Panc1 (cell line): Measurements from ENCODE around the gene EGFL7. TPM values are rescaled to one million over a fixed set of nuclear protein-coding genes. Genes with fewer than 3 reads are reported as not detected.

ENCODE experiments used
- ATAC-seq: fragments of 200-7000 bp; cut with Tn5 transposase; 2 replicates; pipeline ENCODE4 v1.9.1; 2020; ENCODE audit warnings: mild to moderate bottlenecking, moderate library complexity
- BruUV-seq: library from RNA; stranded (reverse); fragments of 400-500 nt; replicated peaks from 2 replicates; lab custom pipeline; 2021; lab: Mats Ljungman, UMichigan
- CTCF ChIA-PET: fragments of 300-600 bp; sonication (Branson Sonifier 250); formaldehyde crosslinking; loops from one replicate; lab custom pipeline; 2022; ENCODE audit warnings: antibody characterized with exemption; lab: Charles Lee
- POLR2A ChIA-PET: fragments of 300-600 bp; sonication (Branson Sonifier 250); formaldehyde crosslinking; loops from one replicate; lab custom pipeline; 2022; ENCODE audit warnings: antibody characterized with exemption; lab: Charles Lee
- DNase-seq: peaks from one replicate; pipeline ENCODE4 v3.0.0-alpha.2; 2010; ENCODE audit warnings: low read depth, low spot score
- H3K27ac ChIP-seq: 2 replicates; pipeline ENCODE4 v1.5.1; 2011; ENCODE audit warnings: mild to moderate bottlenecking, low read length, inconsistent platforms
- H3K27me3 ChIP-seq: fragments of 200-500 bp; sonication (Bioruptor generic); 2 replicates; pipeline ENCODE4 v1.6.0; 2014; ENCODE audit warnings: low read length, inconsistent platforms; ENCODE audit not compliant: control insufficient read depth, insufficient read depth
- H3K36me3 ChIP-seq: fragments of 200-500 bp; sonication (Bioruptor generic); 2 replicates; pipeline ENCODE4 v1.5.1; 2014; ENCODE audit warnings: inconsistent platforms, mild to moderate bottlenecking, low read length, moderate library complexity; ENCODE audit not compliant: control insufficient read depth, insufficient read depth
- H3K4me1 ChIP-seq: 2 replicates; pipeline ENCODE4 v1.5.1; 2011; ENCODE audit warnings: inconsistent platforms, mild to moderate bottlenecking, low read length, moderate library complexity; ENCODE audit not compliant: control insufficient read depth, insufficient read depth
- H3K4me3 ChIP-seq, 2 experiments: 2 replicates each; pipeline ENCODE4 v1.5.1; 2011 to 2012; ENCODE audit warnings: low read depth in 2 of 2, low read length in 2 of 2, mild to moderate bottlenecking in 2 of 2, inconsistent platforms in 1 of 2, moderate library complexity in 1 of 2
- H3K9me3 ChIP-seq: fragments of 200-500 bp; sonication (Bioruptor generic); 2 replicates; pipeline ENCODE4 v1.5.1; 2014; ENCODE audit warnings: low read depth, mild to moderate bottlenecking, inconsistent platforms, low read length, moderate library complexity; ENCODE audit not compliant: control insufficient read depth, insufficient read depth
- POLR2AphosphoS5 ChIP-seq: IDR thresholded peaks from 2 replicates; pipeline ENCODE4 v1.6.1; 2012; ENCODE audit warnings: mild to moderate bottlenecking, low read depth, low read length, moderate library complexity
- SIN3A ChIP-seq: IDR thresholded peaks from 2 replicates; pipeline ENCODE4 v1.6.1; 2012; ENCODE audit warnings: low read depth, mild to moderate bottlenecking, low read length, moderate library complexity, borderline replicate concordance; ENCODE audit not compliant: insufficient read depth
- TCF7L2 ChIP-seq: IDR thresholded peaks from 2 replicates; pipeline ENCODE4 v1.6.1; 2011; ENCODE audit warnings: mild to moderate bottlenecking, low read depth, low read length, inconsistent platforms
- in situ Hi-C: cut with HindIII; loops from 2 replicates; pipeline ENCODE4 v1.10.0; 2016; ENCODE audit warnings: low sequenced_read_pairs, low pct_unique_long_range_greater_than_20kb
- intact Hi-C: fragments of 100-400 bp; cut with micrococcal nuclease; formaldehyde crosslinking; loops from one replicate; pipeline ENCODE4 v1.10.0; 2022; ENCODE audit not compliant: unreplicated experiment
- total RNA-seq: library from RNA; stranded (reverse); gene quantifications from one replicate; pipeline ENCODE4 v1.2.1, GENCODE V29; 2021; ENCODE audit not compliant: unreplicated experiment
- TF ChIP-seq, protein P1 (sequence below): fragments of 450-650 bp; IDR thresholded peaks from 2 replicates; pipeline ENCODE4 v1.5.1; 2017; ENCODE audit warnings: mild to moderate bottlenecking
- TF ChIP-seq, protein P2 (sequence below), 2 experiments: IDR thresholded peaks; 2 replicates each; pipeline ENCODE4 v1.6.1; 2011 to 2012; ENCODE audit warnings: low read depth in 2 of 2, control low read depth in 1 of 2, low read length in 1 of 2, mild to moderate bottlenecking in 1 of 2, moderate library complexity in 1 of 2; ENCODE audit not compliant: insufficient read depth in 1 of 2

The EGFL7 gene
- total RNA-seq, 1 experiment from 2014 or later: 42.3 TPM

DNA sequence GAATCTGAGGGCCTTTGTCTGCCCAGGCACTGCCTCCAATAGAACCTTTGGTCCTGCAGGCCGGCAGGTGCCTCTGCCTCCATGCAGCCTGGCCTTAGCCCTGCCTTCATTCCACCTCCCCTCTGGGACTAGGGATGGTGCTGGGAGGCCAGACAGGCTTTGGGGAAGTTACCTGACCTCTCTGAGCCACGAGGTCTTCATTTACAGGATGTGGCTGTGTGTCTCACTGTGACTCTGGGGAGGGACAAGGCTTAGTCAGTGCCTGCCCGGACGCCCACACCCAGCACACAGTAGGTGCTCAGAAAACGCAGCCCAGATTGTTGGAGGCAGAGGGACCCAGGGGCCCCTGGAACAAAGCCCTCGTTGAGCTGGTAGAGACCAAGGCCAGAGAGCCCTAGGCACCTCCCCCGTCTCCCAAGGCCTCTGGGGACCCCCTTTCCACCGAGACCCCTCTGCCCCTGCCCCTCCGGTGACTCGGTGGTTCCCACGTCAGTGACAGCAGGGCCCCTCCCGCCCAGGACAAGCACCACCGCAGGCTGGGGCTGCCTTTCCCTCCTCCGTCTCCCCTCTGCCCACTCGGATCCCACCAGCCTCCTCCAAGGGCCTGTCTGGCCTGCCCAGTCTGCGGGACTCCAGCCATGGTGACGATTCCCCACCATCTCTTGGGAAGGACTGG, 46.9 kb upstream of the EGFL7 start:
- H3K4me1 ChIP-seq: no peaks in the 10 kb centered on the region; the same call in 1 of the 2 replicates
- DNase-seq (no peak), ATAC-seq (peak; percentile 64)
- no TSS peak for BruUV-seq
- no peaks in the 10 kb centered on the region for H3K9me3 ChIP-seq
- H3K36me3 ChIP-seq: no peaks in the 10 kb centered on the region
- no peaks in the 10 kb centered on the region for H3K27me3 ChIP-seq
- no peak overlapping the region for H3K27ac ChIP-seq
- POLR2A ChIA-PET: no interaction called here
- intact Hi-C loops (no loop called here), in situ Hi-C loops (no loop called here)
- no peak overlapping the region for H3K4me3 ChIP-seq
- no peak for TF ChIP-seq POLR2AphosphoS5
- TF ChIP-seq, protein P1, sequence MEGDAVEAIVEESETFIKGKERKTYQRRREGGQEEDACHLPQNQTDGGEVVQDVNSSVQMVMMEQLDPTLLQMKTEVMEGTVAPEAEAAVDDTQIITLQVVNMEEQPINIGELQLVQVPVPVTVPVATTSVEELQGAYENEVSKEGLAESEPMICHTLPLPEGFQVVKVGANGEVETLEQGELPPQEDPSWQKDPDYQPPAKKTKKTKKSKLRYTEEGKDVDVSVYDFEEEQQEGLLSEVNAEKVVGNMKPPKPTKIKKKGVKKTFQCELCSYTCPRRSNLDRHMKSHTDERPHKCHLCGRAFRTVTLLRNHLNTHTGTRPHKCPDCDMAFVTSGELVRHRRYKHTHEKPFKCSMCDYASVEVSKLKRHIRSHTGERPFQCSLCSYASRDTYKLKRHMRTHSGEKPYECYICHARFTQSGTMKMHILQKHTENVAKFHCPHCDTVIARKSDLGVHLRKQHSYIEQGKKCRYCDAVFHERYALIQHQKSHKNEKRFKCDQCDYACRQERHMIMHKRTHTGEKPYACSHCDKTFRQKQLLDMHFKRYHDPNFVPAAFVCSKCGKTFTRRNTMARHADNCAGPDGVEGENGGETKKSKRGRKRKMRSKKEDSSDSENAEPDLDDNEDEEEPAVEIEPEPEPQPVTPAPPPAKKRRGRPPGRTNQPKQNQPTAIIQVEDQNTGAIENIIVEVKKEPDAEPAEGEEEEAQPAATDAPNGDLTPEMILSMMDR: no peak
- no peak for TF ChIP-seq TCF7L2
- TF ChIP-seq, protein P2, sequence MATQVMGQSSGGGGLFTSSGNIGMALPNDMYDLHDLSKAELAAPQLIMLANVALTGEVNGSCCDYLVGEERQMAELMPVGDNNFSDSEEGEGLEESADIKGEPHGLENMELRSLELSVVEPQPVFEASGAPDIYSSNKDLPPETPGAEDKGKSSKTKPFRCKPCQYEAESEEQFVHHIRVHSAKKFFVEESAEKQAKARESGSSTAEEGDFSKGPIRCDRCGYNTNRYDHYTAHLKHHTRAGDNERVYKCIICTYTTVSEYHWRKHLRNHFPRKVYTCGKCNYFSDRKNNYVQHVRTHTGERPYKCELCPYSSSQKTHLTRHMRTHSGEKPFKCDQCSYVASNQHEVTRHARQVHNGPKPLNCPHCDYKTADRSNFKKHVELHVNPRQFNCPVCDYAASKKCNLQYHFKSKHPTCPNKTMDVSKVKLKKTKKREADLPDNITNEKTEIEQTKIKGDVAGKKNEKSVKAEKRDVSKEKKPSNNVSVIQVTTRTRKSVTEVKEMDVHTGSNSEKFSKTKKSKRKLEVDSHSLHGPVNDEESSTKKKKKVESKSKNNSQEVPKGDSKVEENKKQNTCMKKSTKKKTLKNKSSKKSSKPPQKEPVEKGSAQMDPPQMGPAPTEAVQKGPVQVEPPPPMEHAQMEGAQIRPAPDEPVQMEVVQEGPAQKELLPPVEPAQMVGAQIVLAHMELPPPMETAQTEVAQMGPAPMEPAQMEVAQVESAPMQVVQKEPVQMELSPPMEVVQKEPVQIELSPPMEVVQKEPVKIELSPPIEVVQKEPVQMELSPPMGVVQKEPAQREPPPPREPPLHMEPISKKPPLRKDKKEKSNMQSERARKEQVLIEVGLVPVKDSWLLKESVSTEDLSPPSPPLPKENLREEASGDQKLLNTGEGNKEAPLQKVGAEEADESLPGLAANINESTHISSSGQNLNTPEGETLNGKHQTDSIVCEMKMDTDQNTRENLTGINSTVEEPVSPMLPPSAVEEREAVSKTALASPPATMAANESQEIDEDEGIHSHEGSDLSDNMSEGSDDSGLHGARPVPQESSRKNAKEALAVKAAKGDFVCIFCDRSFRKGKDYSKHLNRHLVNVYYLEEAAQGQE (IDR thresholded peaks at IDR 0.05; ENCODE audit: insufficient read depth in 1 of 2, low read depth in 2 of 2, low read length in 1 of 2): no peak
- no peak for TF ChIP-seq SIN3A
- CTCF ChIA-PET: no interaction called here

DNA sequence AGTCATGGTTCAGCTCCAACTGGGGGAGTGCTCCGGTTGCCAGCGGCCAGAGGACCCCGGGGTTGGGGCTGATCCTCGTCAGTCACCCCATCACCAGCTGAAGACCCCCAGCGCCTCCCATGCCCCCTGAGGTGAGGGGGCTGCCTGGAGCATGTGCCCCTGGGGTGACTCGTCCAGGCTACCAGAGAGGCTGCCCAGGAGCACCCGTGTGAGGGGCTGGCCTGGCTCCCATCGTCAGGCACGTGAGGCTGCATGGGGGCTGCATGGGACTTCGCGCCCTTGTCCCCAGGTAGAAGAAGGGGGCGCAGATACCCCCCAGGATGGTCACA, 46.4 kb upstream of the EGFL7 start:
- no peak overlapping the region for H3K4me3 ChIP-seq
- intact Hi-C loops (no loop called here), in situ Hi-C loops (no loop called here)
- CTCF ChIA-PET: no interaction called here
- TF ChIP-seq, protein P1: no peak
- TF ChIP-seq, protein P2 (IDR thresholded peaks at IDR 0.05; ENCODE audit: insufficient read depth in 1 of 2, low read depth in 2 of 2, low read length in 1 of 2): no peak
- TF ChIP-seq POLR2AphosphoS5: no peak
- no peak for TF ChIP-seq SIN3A
- TF ChIP-seq TCF7L2: no peak
- H3K27ac ChIP-seq: no peak overlapping the region
- DNase-seq (no peak), ATAC-seq (no peak)
- POLR2A ChIA-PET: no interaction called here
- no peaks in the 10 kb centered on the region for H3K9me3 ChIP-seq
- no peaks in the 10 kb centered on the region for H3K27me3 ChIP-seq
- BruUV-seq: no TSS peak
- no peaks in the 10 kb centered on the region; the same call in 1 of the 2 replicates for H3K4me1 ChIP-seq
- no peaks in the 10 kb centered on the region for H3K36me3 ChIP-seq
